ENCODE measurements around the gene CERKL.

Gene CERKL

DNA sequence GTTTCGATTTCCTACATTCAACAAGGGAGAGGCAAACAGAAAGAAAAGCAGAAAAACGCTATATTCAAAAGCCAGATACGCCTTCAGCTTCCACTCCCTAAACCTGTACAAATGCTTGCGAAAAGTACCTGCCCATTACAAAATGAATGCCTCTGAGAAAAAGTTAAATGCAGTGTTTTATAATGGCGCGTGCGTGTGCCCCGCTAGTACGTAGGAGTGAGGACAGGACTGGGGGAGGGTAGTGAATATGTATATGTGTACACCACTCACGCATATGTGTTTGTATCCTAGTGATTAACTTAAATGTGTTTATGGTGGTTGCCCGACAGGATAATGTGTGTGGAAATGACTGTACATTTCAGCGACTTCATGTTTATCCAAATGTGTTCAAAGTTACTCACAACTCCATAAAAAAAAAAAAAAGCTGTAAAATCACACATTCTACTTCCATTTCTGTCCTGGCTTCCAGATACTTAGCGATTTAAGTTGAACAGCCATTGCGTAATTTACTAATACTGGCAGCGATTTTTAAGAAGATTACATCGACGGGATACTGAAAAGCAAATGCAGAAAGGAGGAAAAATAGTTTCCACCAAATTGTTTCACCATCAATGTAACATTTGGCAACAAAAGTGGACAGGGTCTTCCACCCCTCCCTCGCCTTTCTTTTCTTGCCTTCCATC is 22.1 kb upstream of the CERKL start:
- Histone ChIP-seq H3K27me3 (peaks cover 59% of the 10 kb centered on the region), H3K36me3 (no peaks in the 10 kb centered on the region), H3K9me3 (no peaks in the 10 kb centered on the region), H3K4me3 (ENCODE audit: low read depth, low read length) (no peak overlapping the region), H3K4me1 (no peaks in the 10 kb centered on the region)
- TF ChIP-seq, protein P1, sequence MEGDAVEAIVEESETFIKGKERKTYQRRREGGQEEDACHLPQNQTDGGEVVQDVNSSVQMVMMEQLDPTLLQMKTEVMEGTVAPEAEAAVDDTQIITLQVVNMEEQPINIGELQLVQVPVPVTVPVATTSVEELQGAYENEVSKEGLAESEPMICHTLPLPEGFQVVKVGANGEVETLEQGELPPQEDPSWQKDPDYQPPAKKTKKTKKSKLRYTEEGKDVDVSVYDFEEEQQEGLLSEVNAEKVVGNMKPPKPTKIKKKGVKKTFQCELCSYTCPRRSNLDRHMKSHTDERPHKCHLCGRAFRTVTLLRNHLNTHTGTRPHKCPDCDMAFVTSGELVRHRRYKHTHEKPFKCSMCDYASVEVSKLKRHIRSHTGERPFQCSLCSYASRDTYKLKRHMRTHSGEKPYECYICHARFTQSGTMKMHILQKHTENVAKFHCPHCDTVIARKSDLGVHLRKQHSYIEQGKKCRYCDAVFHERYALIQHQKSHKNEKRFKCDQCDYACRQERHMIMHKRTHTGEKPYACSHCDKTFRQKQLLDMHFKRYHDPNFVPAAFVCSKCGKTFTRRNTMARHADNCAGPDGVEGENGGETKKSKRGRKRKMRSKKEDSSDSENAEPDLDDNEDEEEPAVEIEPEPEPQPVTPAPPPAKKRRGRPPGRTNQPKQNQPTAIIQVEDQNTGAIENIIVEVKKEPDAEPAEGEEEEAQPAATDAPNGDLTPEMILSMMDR (IDR thresholded peaks at IDR 0.05; ENCODE audit: low read depth, low read length) = no peak
- no peak for DNase-seq

DNA sequence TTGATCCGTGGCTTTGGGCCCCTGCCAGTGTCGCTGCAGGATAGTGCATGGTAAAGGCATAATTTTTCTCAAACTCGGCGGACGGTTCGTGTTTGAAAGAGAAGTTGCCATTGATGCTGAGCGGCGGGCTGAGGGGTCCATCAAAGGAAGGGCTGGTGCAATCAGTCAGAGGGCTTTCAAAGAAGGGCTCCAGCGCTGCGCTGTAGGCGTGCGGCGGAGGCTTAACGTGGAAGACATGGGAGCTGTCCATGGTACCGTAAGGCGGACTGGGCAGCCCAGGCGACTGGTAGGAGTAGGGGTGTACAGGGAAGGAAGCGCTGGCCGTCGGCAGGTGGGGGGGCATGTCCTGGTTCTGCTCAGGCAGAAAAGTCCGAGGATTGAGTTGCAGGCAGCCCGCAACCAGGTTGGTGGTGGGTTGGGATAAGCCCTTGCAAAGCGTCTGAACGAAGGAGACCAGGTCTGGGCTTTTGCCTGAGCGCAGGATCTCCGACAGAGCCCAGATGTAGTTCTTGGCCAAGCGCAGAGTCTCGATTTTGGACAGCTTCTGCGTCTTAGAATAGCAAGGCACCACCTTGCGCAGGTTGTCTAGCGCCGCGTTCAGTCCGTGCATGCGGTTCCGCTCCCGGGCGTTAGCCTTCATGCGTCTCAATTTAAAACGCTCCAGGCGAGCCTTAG is 21.1 kb upstream of the CERKL start:
- Histone ChIP-seq H3K27me3 (peaks cover 52% of the 10 kb centered on the region), H3K36me3 (no peaks in the 10 kb centered on the region), H3K4me3 (ENCODE audit: low read depth, low read length) (no peak overlapping the region), H3K4me1 (no peaks in the 10 kb centered on the region), H3K9me3 (no peaks in the 10 kb centered on the region)
- TF ChIP-seq, protein P1 (IDR thresholded peaks at IDR 0.05; ENCODE audit: low read depth, low read length) = no peak
- DNase-seq = no peak

DNA sequence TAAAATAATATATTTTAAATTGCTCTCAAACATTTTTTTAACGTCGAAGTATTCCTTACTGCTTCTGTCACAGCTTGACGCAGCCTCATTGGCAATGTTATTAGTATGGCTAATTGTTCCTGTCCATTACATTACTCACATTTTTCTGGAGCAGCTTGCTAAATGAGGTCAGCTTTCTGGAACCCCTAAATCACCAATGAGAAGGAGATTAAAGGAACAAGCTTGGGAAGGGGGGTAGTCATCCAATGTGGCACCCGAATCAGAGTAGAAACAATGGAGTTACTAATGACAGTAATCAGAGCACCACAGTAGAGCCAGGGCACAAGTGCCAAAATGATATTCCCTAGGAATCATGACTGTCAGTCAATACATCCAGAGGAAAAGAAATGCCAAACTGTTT is 18.3 kb upstream of the CERKL start:
- no peak overlapping the region for H3K4me3 ChIP-seq (ENCODE audit: low read depth, low read length)
- H3K9me3 ChIP-seq = no peaks in the 10 kb centered on the region
- no peak for DNase-seq
- H3K27me3 ChIP-seq = peaks cover 29% of the 10 kb centered on the region
- no peaks in the 10 kb centered on the region for H3K36me3 ChIP-seq
- no peaks in the 10 kb centered on the region for H3K4me1 ChIP-seq
- TF ChIP-seq, protein P1 (IDR thresholded peaks at IDR 0.05; ENCODE audit: low read depth, low read length) = no peak

DNA sequence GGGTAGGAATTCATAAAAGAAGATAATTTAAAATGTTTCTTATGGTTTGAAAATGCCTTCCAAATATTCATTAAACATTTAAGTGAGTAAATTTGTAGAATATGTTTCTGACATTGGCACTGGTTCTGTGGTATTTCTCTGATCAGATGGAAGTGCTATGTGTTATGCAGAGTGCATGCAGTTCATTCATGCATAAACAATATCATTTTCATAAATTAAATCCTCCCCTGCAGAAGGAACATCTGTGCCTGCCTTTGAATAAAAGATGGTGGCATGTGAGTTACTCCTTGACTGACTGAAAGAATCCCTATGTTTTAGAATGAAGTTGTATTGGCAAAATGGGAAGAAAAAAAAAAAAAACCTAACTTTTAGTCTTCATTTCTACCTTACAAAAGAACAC is 17.6 kb upstream of the CERKL start:
- DNase-seq = no peak
- TF ChIP-seq, protein P1 (IDR thresholded peaks at IDR 0.05; ENCODE audit: low read depth, low read length) = no peak
- H3K36me3 ChIP-seq = no peaks in the 10 kb centered on the region

DNA sequence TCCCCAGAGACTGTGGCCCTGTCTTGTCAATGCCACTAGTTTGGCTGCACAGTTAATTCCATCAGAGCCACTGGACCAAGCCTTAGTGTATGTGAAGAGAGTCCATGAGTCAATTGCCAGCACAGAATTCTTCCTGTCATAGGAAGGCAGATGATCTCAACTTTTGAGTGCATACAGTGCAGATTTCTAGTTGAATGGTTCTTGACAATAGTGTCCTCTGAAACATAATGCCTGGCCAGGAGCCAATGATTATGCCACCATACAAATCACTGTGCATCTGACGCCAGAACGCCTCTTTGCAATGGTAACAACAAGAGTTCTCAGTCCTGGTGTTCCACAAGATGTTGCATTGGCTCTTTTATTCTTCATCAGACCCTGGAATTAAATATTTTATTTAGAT is 16.3 kb upstream of the CERKL start:
- TF ChIP-seq, protein P1 (IDR thresholded peaks at IDR 0.05; ENCODE audit: low read depth, low read length) = no peak
- no peak overlapping the region for H3K4me3 ChIP-seq (ENCODE audit: low read depth, low read length)
- no peak for DNase-seq
- no peaks in the 10 kb centered on the region for H3K4me1 ChIP-seq
- peaks cover 8% of the 10 kb centered on the region for H3K27me3 ChIP-seq
- H3K9me3 ChIP-seq = no peaks in the 10 kb centered on the region
- no peaks in the 10 kb centered on the region for H3K36me3 ChIP-seq

More for the DNA sequence above, 17.6 kb upstream of the CERKL start:
- Histone ChIP-seq H3K4me1 (no peaks in the 10 kb centered on the region), H3K9me3 (no peaks in the 10 kb centered on the region), H3K27me3 (peaks cover 21% of the 10 kb centered on the region), H3K4me3 (ENCODE audit: low read depth, low read length) (no peak overlapping the region)

Data from BE2C (cell line).